GM12864 (cell line): ENCODE data around the gene CSPG5.

Experiments used
- DNase-seq: peaks from one replicate; pipeline ENCODE4 v3.0.0-alpha.2; 2011; ENCODE audit warnings: low read depth
- H3K4me3 ChIP-seq: 2 replicates; pipeline ENCODE4 v1.5.1; 2011; ENCODE audit warnings: mild to moderate bottlenecking, low read depth, low read length, control low read depth
- TF ChIP-seq, protein P1 (sequence below): IDR thresholded peaks from 2 replicates; pipeline ENCODE4 v1.5.1; 2011; ENCODE audit warnings: low read depth, mild to moderate bottlenecking, moderate library complexity, low read length, control low read depth, inconsistent platforms; ENCODE audit errors: missing control alignments

CSPG5 gene

DNA sequence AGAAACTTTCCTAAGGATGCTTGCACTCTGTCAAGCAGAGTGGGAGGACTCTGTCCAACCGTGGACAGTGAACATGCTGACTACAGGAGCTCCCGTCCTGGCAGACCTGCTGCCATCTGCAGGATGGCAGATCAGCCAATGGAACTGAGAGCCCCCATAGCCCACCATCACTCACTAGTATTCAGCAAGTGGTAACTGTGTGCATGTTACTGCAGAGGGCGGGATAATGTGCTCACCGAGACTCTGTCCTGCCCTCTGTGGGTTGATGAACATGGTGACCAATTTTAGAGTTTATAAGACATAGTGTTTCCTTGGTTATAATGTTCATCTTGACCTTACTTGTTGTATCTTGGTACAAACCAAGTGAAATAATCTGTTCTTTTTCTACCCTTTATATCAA is 11.5 kb downstream of the CSPG5 start:
- H3K4me3 ChIP-seq = no peak overlapping the region
- no peak for DNase-seq
- TF ChIP-seq, protein P1, sequence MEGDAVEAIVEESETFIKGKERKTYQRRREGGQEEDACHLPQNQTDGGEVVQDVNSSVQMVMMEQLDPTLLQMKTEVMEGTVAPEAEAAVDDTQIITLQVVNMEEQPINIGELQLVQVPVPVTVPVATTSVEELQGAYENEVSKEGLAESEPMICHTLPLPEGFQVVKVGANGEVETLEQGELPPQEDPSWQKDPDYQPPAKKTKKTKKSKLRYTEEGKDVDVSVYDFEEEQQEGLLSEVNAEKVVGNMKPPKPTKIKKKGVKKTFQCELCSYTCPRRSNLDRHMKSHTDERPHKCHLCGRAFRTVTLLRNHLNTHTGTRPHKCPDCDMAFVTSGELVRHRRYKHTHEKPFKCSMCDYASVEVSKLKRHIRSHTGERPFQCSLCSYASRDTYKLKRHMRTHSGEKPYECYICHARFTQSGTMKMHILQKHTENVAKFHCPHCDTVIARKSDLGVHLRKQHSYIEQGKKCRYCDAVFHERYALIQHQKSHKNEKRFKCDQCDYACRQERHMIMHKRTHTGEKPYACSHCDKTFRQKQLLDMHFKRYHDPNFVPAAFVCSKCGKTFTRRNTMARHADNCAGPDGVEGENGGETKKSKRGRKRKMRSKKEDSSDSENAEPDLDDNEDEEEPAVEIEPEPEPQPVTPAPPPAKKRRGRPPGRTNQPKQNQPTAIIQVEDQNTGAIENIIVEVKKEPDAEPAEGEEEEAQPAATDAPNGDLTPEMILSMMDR = no peak

- no peak for DNase-seq
- TF ChIP-seq, protein P1 = no peak
- H3K4me3 ChIP-seq = no peak overlapping the region
Observed at GRCh38 chr3:47566667-47567066, 12.0 kb downstream of the CSPG5 start.

DNA sequence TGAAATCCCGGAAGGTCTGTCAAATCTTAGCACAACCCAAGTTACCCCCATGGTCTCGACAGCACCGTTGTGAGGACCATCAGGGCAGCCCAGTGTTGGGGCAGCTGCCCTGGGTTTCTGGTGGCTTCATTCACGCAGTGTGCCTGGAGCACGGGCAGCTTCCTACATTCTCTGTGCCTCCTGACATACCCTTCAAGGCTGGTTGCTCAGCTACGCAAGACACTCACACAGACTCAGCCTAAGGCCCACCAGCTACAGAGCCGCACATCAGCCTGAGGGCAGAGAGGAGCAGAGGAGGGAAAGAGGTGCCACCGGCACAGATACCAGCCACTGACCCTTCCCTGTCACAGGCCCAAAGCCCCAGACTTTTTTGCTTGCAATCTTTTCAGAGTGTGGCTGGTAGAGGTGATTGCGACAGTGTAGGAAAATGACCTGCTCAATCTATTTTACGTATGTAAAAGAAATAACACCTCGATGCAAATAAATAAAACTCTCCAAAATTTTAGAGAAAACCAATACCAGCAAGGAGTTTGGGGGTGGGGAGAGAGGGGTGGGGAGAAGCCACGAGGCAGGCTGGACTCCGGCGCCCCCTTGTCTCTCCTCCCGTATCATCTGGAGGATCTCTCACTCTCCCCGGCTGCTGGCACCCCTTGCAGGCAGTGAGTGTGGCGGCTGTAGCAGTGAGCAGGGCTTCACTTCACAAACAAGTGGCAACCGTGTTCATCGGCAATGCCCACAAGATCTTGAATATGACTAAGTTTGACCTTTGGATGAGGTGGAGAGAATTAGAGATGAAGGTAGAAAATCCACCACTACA is 12.7 kb downstream of the CSPG5 start:
- TF ChIP-seq, protein P1 = no peak
- no peak for DNase-seq
- no peak overlapping the region for H3K4me3 ChIP-seq

GRCh38 chr3:47556351-47556750 is 22.3 kb downstream of the CSPG5 start:
- DNase-seq = no peak
- TF ChIP-seq, protein P1 = no peak
- no peak overlapping the region for H3K4me3 ChIP-seq

DNA sequence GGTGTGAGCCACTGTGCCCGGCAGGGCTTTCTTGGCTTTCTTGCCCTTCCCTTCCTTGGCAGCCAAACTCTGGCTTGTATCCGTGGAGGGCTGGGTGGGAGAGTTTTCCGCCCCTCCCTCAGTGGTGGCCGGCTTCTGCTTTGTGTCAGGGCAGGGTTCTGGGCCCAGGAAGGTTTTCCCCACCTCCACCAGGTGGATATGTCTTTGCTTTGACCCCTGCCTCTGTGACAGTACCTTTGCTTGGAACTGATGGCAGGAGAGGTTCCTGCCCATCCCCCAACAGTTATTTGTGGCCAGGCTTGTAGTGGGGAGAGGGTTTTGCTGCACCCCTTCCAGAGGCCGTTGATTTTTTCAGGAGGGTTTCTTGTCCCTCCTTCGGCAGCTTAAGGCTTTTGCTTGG is 24.3 kb downstream of the CSPG5 start:
- DNase-seq = no peak
- TF ChIP-seq, protein P1 = no peak
- H3K4me3 ChIP-seq = no peak overlapping the region

DNA sequence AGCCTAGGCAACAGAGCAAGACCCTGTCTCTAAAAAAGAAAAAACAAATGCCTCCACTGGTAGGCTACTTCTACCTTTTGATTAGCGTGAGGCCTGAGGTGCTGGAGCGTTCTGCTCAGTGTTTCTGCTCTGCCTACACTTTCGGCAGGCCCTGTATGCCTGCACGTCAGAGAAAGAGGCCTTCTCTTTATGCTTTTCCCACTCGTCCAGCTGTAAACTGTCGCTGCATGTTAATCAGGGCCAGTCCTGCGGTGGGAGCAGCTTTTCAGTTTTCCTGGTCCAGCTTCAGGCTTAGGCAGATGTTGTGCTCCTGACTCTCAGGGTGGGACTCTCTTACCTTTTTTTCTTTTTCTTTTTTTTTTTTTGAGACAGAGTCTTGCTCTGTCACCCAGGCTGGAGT is 25.3 kb downstream of the CSPG5 start:
- DNase-seq = no peak
- H3K4me3 ChIP-seq = no peak overlapping the region
- TF ChIP-seq, protein P1 = no peak
